OCI-LY7 (cell line): ENCODE measurements around the gene PRSS8.

Source experiments
- EZH2phosphoT487 ChIP-seq: fragments of 200-600 bp; sonication (generic); IDR thresholded peaks from 2 replicates; pipeline ENCODE4 v1.6.1; 2018; ENCODE audit warnings: low read depth, borderline replicate concordance, mild to moderate bottlenecking, mixed run types, antibody characterized with exemption, low read length, moderate library complexity, mixed read lengths
- TF ChIP-seq, protein P1 (sequence below): fragments of 200-600 bp; sonication (generic); conservative IDR thresholded peaks from 2 replicates; pipeline ENCODE4 v1.5.1; 2014; ENCODE audit warnings: mild to moderate bottlenecking, antibody characterized with exemption, low read length, moderate library complexity, mixed read lengths

DNA sequence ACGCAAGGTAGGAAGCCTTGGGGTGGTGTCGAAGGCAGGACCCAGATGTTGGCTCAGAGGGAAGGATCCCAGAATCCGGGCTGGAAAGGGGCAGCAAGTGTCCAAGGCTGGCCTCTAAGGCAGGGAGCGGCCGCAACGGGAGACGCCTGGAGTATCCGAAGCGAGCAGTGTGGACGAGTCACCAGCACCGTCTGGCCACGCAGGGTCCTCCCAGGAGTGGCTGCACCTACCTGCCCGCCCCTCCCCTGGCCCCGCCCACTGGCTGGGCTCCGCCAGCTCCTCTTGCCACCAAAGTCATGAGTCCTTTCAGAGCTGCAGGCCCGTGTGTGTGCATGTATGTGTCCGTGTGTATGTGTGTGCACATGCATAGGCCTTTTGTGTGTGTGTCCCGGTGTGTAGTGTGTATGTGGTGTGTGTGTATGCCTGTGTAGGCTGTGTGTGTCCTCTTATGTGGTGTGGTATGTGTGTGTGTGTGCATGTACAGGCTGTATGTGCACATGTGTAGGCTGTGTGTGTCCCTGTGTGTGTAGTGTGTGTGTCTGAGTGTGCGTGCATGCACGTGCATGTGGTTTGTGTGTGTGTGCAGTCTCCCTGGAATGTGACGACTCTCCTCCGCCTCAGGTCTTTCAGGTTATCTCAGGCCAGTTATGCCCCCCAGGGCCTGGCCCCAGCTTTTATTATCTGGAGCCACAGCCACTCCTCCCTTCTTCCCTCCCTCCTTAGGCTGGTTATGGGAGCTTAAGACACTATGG is at the start of gene PRSS8:
- TF ChIP-seq, protein P1, sequence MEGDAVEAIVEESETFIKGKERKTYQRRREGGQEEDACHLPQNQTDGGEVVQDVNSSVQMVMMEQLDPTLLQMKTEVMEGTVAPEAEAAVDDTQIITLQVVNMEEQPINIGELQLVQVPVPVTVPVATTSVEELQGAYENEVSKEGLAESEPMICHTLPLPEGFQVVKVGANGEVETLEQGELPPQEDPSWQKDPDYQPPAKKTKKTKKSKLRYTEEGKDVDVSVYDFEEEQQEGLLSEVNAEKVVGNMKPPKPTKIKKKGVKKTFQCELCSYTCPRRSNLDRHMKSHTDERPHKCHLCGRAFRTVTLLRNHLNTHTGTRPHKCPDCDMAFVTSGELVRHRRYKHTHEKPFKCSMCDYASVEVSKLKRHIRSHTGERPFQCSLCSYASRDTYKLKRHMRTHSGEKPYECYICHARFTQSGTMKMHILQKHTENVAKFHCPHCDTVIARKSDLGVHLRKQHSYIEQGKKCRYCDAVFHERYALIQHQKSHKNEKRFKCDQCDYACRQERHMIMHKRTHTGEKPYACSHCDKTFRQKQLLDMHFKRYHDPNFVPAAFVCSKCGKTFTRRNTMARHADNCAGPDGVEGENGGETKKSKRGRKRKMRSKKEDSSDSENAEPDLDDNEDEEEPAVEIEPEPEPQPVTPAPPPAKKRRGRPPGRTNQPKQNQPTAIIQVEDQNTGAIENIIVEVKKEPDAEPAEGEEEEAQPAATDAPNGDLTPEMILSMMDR: no peak
- TF ChIP-seq EZH2phosphoT487: no peak
